Tibial nerve (tissue), 4 donors: ENCODE data around the gene ORAI1. TPM values are rescaled to one million over a fixed set of nuclear protein-coding genes. Genes with fewer than 3 reads are reported as not detected.
"Not testable (repeated sequence)": the region's sequence is repeated elsewhere in the genome, so short reads cannot be mapped to it uniquely, and the experiment has no call there.

Experiments
- DNase-seq, 2 donors: peaks; one replicate each; pipeline ENCODE4 v3.0.0-alpha.2; 2019; ENCODE audit warnings: low spot score in 2 of 2
- H3K27ac ChIP-seq, 4 donors: fragments of 200-600 bp; sonication (generic) in 3 of 4; one replicate each; pipeline ENCODE4 v1.5.1; 2017 to 2019; ENCODE audit warnings: mild to moderate bottlenecking in 1 of 4
- H3K27me3 ChIP-seq, 2 donors: fragments of 200-600 bp; sonication (generic) in 1 of 2; one replicate each; pipeline versions ENCODE4 v1.5.1 to v1.6.0; 2017 to 2019
- H3K36me3 ChIP-seq, 3 donors: fragments of 200-600 bp; sonication (generic); one replicate each; pipeline ENCODE4 v1.5.1; 2018 to 2019
- H3K4me1 ChIP-seq, 4 donors: fragments of 200-600 bp; sonication (generic) in 3 of 4; one replicate each; pipeline ENCODE4 v1.5.1; 2017 to 2019
- H3K4me3 ChIP-seq, 4 donors: fragments of 200-600 bp; sonication (generic) in 3 of 4; one replicate each; pipeline ENCODE4 v1.5.1; 2017 to 2019; ENCODE audit warnings: mild to moderate bottlenecking in 1 of 4, moderate library complexity in 1 of 4
- H3K9me3 ChIP-seq, 4 donors: fragments of 200-600 bp; sonication (generic) in 3 of 4; one replicate each; pipeline ENCODE4 v1.5.1; 2017 to 2019
- EP300 ChIP-seq, 2 donors: sonication (generic); formaldehyde crosslinking; IDR thresholded peaks; one replicate each; pipeline ENCODE4 v1.6.1; 2017; ENCODE audit warnings: antibody characterized with exemption in 2 of 2, mild to moderate bottlenecking in 1 of 2
- POLR2A ChIP-seq, 2 donors: fragments of 450-650 bp; IDR thresholded peaks; one replicate each; pipeline ENCODE4 v1.6.1; 2017; ENCODE audit warnings: antibody characterized with exemption in 2 of 2, mild to moderate bottlenecking in 2 of 2, moderate library complexity in 2 of 2
- WGBS, 2 donors: methylation state at CpG; one replicate each; pipeline ENCODE4 v1.1.5; 2018; 5-methylcytosine and 5-hydroxymethylcytosine counted together
- total RNA-seq, 4 donors: library from RNA; depleted of rRNA; stranded (reverse); fragments of >200 nt; gene quantifications; one replicate each; pipeline ENCODE4 v1.1.0, GENCODE V29; 2016
- TF ChIP-seq, protein P1 (sequence below), 5 experiments: fragments of 200-600 bp in 3 of 5; fragments of 450-650 bp in 2 of 5; sonication (generic) in 3 of 5; IDR thresholded peaks; one replicate each; pipeline ENCODE4 v1.5.1; 2016 to 2019; ENCODE audit warnings: antibody characterized with exemption in 5 of 5, mild to moderate bottlenecking in 3 of 5, moderate library complexity in 2 of 5

The ORAI1 gene
- total RNA-seq, 4 donors from 2014 or later: 5.9 to 13.2 (median 10.4) TPM

DNA sequence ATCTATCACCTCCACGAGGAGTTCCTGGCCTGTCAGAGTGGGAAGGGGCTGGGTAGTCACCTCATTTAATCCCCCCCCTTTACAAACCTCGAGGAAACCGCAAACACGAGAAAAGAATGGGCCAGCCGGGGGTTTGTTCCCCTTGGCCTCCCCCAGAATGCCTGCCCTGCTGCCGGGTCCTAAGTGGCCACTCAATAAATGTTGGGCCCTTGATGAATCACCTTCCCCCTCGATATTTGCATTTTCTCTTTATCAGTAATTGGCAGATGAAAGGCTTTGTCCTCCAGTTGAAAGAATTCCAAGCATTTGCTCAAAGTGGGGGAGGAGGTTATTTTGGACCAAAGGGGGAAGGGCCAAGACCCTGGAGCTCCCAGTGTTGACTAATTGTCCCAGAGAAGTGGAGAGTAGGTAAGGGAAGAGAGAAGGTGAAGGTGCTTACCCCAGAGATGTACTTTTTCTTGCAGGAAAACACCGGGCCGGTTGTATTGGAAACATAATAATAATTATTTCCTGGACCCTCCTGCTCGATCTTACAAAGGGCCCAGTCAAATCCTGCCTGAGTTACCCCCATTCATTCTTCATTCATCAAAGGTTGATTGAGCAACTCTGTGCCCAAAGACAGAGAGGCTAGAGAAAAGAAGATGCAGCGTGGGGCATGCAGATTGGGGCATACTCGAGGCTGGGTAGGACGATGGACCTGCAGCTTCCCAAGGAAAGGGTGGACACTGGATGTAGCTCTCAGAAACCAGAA lies 43.6 kb upstream of the ORAI1 start:
- Histone ChIP-seq H3K4me1 (peaks cover 0 to 43% (median 21%) of the 10 kb centered on the region in 4 donors), H3K27ac (peak overlapping the region; percentile 19 to 94 (median 69)), H3K36me3 (no peaks in the 10 kb centered on the region), H3K4me3 (no peak overlapping the region), H3K9me3 (no peaks in the 10 kb centered on the region), H3K27me3 (no peaks in the 10 kb centered on the region)
- TF ChIP-seq, protein P1, sequence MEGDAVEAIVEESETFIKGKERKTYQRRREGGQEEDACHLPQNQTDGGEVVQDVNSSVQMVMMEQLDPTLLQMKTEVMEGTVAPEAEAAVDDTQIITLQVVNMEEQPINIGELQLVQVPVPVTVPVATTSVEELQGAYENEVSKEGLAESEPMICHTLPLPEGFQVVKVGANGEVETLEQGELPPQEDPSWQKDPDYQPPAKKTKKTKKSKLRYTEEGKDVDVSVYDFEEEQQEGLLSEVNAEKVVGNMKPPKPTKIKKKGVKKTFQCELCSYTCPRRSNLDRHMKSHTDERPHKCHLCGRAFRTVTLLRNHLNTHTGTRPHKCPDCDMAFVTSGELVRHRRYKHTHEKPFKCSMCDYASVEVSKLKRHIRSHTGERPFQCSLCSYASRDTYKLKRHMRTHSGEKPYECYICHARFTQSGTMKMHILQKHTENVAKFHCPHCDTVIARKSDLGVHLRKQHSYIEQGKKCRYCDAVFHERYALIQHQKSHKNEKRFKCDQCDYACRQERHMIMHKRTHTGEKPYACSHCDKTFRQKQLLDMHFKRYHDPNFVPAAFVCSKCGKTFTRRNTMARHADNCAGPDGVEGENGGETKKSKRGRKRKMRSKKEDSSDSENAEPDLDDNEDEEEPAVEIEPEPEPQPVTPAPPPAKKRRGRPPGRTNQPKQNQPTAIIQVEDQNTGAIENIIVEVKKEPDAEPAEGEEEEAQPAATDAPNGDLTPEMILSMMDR (IDR thresholded peaks at IDR 0.05): no peak
- TF ChIP-seq EP300 (IDR thresholded peaks at IDR 0.05): no peak
- TF ChIP-seq POLR2A (IDR thresholded peaks at IDR 0.05): no peak
- 35 to 38% methylated on average over 13 of the region's 13 CpGs for WGBS, 2 donors
- DNase-seq: no peak

DNA sequence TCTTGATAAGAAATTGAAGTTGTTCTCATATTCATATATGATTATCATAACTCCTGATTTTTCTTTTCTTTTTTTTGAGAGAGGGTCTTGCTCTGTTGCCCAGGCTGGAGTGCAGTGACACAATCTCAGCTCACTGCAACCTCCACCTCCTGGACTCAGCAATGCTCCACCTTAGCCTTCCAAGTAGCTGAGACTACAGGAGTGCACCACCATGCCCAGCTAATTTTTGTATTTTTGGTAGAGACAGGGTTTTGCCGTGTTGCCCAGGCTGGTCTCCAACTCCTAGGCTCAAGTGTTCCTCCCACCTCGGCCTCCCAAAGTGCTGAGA lies 43.0 kb upstream of the ORAI1 start:
- not testable (repeated sequence) for H3K9me3 ChIP-seq, H3K36me3 ChIP-seq, H3K4me3 ChIP-seq, DNase-seq, H3K27me3 ChIP-seq
- peak overlapping the region in 2 of 4 donors; percentile 92 to 94 for H3K27ac ChIP-seq
- H3K4me1 ChIP-seq: peaks cover 0 to 37% (median 16%) of the 10 kb centered on the region in 4 donors
- 84 to 86% methylated on average over 2 of the region's 2 CpGs for WGBS, 2 donors

DNA sequence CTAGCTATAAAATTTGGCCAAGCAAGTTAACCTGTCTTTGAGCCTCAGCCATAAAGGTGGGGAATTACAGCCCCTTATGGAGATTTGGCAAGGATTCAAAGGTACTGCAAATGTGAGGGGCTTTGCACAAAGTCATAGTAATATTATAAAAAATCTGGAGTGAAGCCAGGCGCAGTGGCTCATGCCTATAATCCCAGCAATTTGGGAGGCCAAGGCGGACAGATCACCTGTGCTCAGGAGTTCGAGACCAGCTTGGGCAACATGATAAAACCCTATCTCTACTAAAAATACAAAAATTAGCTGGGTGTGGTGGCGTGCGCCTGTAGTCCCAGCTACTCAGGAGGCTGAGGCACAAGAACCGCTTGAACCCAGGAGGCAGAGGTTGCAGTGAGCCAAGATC lies 41.4 kb upstream of the ORAI1 start:
- H3K27me3 ChIP-seq: not testable (repeated sequence)

DNA sequence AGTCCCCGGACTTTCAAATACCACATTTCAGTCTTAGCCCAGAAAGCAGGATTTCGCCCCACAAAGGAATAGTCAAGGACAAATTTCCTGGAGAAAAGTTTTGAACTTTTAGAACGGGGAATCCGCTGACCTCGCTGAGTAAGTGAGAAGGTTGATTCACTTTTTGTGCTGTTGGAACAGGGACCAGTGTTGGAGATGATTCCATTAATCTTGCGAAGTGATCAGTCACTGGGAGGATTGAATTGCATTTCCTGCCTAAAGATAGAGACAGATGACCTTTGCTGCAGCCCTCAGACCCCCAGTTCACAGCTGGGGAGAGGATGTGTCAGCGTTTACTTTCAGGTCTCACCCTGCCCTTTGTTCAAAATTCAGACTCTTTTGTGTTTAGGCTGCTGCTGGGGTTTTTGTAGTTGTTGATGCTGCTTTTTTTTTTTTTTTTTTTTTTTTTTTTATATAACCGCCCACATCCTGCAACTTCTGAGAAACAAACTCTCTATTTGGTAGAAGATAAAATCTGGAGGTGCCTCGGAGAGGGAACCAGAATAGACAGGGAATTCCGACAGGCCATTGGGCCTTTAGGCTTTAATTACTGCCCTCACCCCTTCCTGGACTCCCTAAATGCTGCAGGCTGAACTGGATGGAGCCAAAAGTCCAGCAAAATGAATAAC lies 35.7 kb upstream of the ORAI1 start:
- TF ChIP-seq EP300 (IDR thresholded peaks at IDR 0.05) (no peak), POLR2A (IDR thresholded peaks at IDR 0.05) (no peak)
- TF ChIP-seq, protein P1 (IDR thresholded peaks at IDR 0.05): no peak
- 9% methylated on average over 10 of the region's 10 CpGs for WGBS, 2 donors

More for the DNA sequence above, 41.4 kb upstream of the ORAI1 start:
- not testable (repeated sequence) for H3K4me3 ChIP-seq, DNase-seq, H3K27ac ChIP-seq, H3K9me3 ChIP-seq, H3K36me3 ChIP-seq
- peaks cover 0 to 30% (median 9%) of the 10 kb centered on the region in 4 donors for H3K4me1 ChIP-seq
- WGBS, 2 donors: 88 to 99% methylated on average over 6 of the region's 6 CpGs

DNA sequence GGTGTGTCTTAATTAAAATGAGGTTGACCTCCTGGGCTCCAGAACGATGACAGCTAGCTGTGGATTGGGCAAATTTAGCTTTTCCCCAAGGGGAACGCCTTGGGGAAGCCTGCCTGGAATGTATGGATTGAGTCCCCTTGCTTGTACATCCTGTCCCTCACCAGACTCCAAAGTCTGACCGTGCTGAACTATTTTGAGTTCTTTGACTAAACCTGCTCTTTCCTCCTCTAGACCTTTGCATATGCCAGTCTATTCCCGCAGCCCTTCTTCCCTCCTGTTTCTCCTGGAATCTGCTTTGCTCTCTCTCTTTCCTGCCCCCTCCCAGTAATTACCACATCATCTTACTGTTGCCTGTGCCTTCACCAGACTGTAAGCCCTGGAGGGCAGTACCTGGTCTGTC lies 34.0 kb upstream of the ORAI1 start:
- DNase-seq: no peak
- 42 to 52% methylated on average over 4 of the region's 4 CpGs for WGBS, 2 donors
- TF ChIP-seq POLR2A (IDR thresholded peaks at IDR 0.05) (no peak), EP300 (IDR thresholded peaks at IDR 0.05) (no peak)
- TF ChIP-seq, protein P1 (IDR thresholded peaks at IDR 0.05): no peak
- Histone ChIP-seq H3K36me3 (peaks cover 0 to 4% (median 0%) of the 10 kb centered on the region in 3 donors), H3K4me1 (peaks cover 0 to 13% (median 5%) of the 10 kb centered on the region in 4 donors), H3K27ac (no peak overlapping the region), H3K9me3 (no peaks in the 10 kb centered on the region), H3K4me3 (no peak overlapping the region), H3K27me3 (no peaks in the 10 kb centered on the region)

More for the DNA sequence above, 35.7 kb upstream of the ORAI1 start:
- no peaks in the 10 kb centered on the region for H3K27me3 ChIP-seq
- no peaks in the 10 kb centered on the region for H3K9me3 ChIP-seq
- peak overlapping the region; percentile 41 to 88 (median 76) for H3K27ac ChIP-seq
- peaks cover 0 to 3% (median 0%) of the 10 kb centered on the region in 3 donors for H3K36me3 ChIP-seq
- H3K4me3 ChIP-seq: peak overlapping the region in 3 of 4 donors; percentile 33 to 59 (median 46)
- no peak for DNase-seq
- H3K4me1 ChIP-seq: peaks cover 0 to 13% (median 5%) of the 10 kb centered on the region in 4 donors

DNA sequence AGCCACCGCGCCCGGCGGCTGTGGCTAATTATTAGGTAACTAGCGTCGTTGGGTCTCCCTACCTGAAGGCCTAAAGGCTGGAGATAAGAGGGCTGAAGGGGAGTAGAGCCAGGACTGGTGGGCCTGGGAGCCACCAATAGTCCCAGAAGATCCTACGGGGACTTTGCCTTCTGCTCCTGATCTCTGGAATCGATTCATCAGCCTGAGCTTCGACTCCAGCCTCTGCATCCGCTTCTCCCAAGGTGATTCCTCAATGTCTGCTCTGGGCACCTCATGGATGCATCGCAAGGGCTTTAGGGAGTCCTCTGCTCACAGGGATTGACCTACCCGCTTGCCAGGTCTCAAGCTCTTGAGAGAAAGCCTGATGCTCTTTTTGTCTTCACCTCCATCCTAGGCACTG lies 30.8 kb upstream of the ORAI1 start:
- no peak for DNase-seq
- H3K4me3 ChIP-seq: no peak overlapping the region
- no peaks in the 10 kb centered on the region for H3K27me3 ChIP-seq
- H3K27ac ChIP-seq: no peak overlapping the region
- TF ChIP-seq, protein P1 (IDR thresholded peaks at IDR 0.05): no peak
- TF ChIP-seq EP300 (IDR thresholded peaks at IDR 0.05): no peak
- TF ChIP-seq POLR2A (IDR thresholded peaks at IDR 0.05): no peak
- peaks cover 0 to 7% (median 2%) of the 10 kb centered on the region in 4 donors for H3K4me1 ChIP-seq
- H3K9me3 ChIP-seq: no peaks in the 10 kb centered on the region
- H3K36me3 ChIP-seq: peaks cover 0 to 4% (median 0%) of the 10 kb centered on the region in 3 donors
- WGBS, 2 donors: 94% methylated on average over 12 of the region's 12 CpGs
